ENCODE measurements around the gene AAMP.

The AAMP gene

GRCh38 chr2:218292048-218293014 is 22.4 kb upstream of the AAMP start, which contains the start of gene TMBIM1:
Gene TMBIM1, minus strand, starts transcription at chr2:218292503. Its CDS starts 10,362 bp downstream, at chr2:218282141.
- H3K4me3 ChIP-seq (replicated peaks; ENCODE audit: low read depth, low read length): peak within 1 kb of the TSS; percentile 66
- H3K27me3 ChIP-seq (replicated peaks; ENCODE audit: control insufficient read depth, insufficient read depth, low read length): no peaks in the 10 kb centered on the region
- DNase-seq (ENCODE audit: extremely low read depth, insufficient read length): peak; percentile 82
- peak; percentile 52 for TF ChIP-seq CTCF (IDR thresholded peaks at IDR 0.05; ENCODE audit: insufficient read depth, low read length, poor library complexity, severe bottlenecking)
- H3K36me3 ChIP-seq (ENCODE audit: control insufficient read depth, insufficient read depth, low read length): no peaks in the 10 kb centered on the region; the same call in 1 of the 2 replicates

GRCh38 chr2:218291318-218292047 is 21.5 kb upstream of the AAMP start:
- no peaks in the 10 kb centered on the region; the same call in 1 of the 2 replicates for H3K36me3 ChIP-seq (ENCODE audit: control insufficient read depth, insufficient read depth, low read length)
- no peaks in the 10 kb centered on the region for H3K27me3 ChIP-seq (replicated peaks; ENCODE audit: control insufficient read depth, insufficient read depth, low read length)
- no peak for DNase-seq (ENCODE audit: extremely low read depth, insufficient read length)
- no peak for TF ChIP-seq CTCF (IDR thresholded peaks at IDR 0.05; ENCODE audit: insufficient read depth, low read length, poor library complexity, severe bottlenecking)
- peak overlapping the region; percentile 66 for H3K4me3 ChIP-seq (replicated peaks; ENCODE audit: low read depth, low read length)

DNA sequence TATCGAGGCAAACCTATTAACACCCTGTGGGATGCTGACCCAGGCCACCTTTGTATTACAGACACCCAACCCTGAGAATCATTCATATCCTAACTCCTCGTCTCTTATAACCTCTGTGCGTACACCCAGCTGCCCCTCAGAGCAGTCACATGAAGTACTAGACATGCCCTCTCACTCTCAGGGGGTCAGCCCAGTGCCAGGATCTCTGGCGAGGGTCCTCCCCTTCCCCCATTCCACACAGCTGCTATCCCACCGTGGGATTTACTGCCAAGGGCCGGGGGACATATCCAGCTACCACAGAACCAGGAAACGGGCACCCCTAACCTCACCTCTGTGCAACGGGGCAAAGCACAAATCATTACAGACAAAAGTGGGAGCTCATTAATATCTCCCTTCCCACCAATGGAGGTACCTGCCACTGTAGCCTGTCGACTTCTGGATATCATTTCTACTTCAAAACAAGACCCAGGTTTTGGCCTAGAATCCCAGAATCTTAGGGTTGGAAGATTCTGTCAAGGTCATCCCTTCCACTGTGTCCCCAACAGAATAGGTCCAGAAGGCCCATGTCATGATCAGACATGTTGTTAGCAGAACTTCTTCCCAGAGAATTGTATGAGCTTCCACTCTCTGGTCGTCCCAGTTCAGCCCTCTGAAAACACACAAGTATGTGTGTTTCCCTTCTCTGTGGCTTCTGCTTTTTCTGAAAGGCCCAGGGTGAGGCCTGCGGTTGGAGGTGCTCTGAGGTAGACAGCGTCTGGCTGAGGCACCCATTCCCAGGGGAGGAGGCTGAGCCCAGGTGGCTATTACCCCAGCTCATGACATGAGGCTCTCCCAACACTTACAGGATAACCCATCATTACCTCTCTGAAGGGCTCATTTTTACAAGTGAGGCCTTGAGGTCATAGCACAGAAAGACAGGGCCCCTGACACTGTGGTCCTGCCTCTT is 20.7 kb upstream of the AAMP start:
- DNase-seq (ENCODE audit: extremely low read depth, insufficient read length): peak; percentile 75
- peak overlapping the region; percentile 66 for H3K4me3 ChIP-seq (replicated peaks; ENCODE audit: low read depth, low read length)
- H3K36me3 ChIP-seq (ENCODE audit: control insufficient read depth, insufficient read depth, low read length): no peaks in the 10 kb centered on the region; the same call in 1 of the 2 replicates
- TF ChIP-seq CTCF (IDR thresholded peaks at IDR 0.05; ENCODE audit: insufficient read depth, low read length, poor library complexity, severe bottlenecking): no peak
- H3K27me3 ChIP-seq (replicated peaks; ENCODE audit: control insufficient read depth, insufficient read depth, low read length): no peaks in the 10 kb centered on the region

- H3K36me3 ChIP-seq (ENCODE audit: control insufficient read depth, insufficient read depth, low read length): no peaks in the 10 kb centered on the region; the same call in 1 of the 2 replicates
- H3K4me3 ChIP-seq (replicated peaks; ENCODE audit: low read depth, low read length): peak overlapping the region; percentile 12
- DNase-seq (ENCODE audit: extremely low read depth, insufficient read length): no peak
- H3K27me3 ChIP-seq (replicated peaks; ENCODE audit: control insufficient read depth, insufficient read depth, low read length): no peaks in the 10 kb centered on the region
- TF ChIP-seq CTCF (IDR thresholded peaks at IDR 0.05; ENCODE audit: insufficient read depth, low read length, poor library complexity, severe bottlenecking): no peak
Observed at GRCh38 chr2:218289639-218290315, 19.8 kb upstream of the AAMP start.
